ENCODE results near the gene SAT1.

The SAT1 gene

DNA sequence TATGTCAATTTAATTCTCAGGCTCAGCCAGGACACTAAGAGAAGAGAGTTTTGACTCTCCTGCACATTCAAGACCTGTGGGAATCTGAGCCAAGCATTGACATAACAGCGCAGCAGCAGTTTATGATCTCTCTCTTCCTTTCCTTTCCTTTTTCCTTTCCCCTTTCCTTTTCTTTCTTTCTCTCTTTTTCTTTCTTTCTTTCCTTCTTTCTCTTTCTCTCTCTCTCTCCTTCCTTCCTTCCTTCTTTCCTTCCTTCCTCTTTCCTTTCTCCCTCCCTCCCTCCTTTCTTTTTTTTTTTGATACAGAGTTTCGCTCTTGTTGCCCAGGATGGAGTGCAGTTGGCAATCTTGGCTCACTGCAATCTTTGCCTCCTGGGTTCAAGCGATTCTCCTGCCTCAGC, 21.6 kb downstream of the SAT1 start:
- DNase-seq (ENCODE audit: insufficient read length, low spot score): no peak
- FAIRE-seq: no peak

DNA sequence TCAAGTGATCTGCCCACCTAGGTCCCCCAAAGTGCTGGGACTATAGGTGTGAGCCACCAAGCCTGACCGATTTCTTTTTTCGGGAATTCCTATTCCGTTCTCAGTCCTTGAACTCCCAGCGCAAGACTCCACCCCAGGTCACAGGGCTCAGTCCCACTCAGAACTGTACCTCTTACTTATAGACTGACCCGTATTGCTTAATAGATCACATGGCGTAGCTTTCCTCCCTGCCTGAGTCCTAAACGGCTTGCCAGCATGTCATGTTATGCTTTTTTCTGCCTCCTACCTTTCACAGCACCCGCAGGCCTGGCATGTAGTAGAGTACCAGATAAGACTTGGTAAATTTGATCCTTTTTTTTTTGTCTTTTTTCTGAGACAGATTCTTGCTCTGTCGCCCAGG, 22.4 kb downstream of the SAT1 start:
- FAIRE-seq: peak; percentile 64

DNA sequence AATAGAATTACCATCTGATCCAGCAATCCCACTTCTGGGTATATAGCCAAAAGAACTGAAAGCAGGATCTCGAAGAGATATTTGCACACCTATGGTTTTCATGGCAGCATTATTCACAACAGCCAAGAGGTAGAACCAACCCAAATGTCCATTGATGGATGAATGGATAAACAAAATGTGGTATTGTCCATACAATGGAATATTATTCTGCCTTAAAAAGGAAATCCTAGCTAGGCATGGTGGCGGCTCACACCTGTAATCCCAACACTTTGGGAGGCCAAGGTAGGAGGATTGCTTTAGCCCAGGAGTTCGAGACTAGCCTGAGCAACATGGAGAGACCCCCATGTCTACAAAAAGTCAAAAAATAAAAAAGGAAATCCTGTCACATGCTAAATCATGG, 27.3 kb downstream of the SAT1 start:
- DNase-seq (ENCODE audit: insufficient read length, low spot score) (no peak), FAIRE-seq (no peak)

More for the DNA sequence above, 22.4 kb downstream of the SAT1 start:
- DNase-seq (ENCODE audit: insufficient read length, low spot score): no peak

DNA sequence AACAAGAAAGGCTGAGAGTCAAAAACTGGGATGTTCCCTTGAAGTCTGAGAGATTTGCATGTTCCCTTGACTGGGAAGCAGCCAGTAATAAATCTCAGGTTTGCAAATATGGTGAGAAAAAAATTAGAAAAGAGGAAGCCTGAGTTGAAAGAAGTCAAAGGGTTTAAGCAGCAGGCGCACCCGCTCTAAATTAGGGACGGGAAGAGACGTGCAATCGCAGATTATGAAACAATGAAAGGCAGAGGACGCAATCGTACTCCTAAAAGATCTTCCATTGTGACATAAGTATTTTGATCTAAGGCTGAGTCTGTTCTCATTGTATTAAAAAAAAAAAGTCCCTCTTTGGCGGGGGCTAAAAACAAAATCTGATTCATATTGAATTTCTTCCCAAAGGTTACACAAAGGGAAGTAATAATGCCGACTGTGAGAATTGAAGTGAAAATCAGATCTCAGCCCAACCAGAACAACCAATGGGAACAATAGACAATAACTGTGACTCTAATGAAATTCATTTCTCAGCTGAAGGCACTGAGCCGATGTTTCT, 28.2 kb downstream of the SAT1 start:
- FAIRE-seq: no peak
- DNase-seq (ENCODE audit: insufficient read length, low spot score): no peak

DNA sequence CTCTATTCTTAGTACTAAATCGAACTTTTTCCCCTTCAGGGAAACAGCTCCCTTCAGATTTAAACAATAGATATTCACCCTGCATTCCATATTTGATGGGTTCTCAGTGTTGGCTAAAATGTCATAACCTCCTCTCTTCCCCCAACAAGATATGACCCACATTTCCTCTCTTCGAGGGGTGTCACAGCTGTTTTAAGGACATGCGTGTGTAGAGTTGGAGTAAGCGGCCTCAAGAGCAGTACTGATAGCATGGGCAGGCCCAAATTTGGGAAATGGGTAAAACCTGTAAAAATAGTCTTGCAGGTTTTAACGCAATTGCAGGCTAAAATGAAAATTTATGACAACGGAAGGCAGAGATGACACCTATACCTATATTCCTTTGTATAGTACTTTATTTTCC, 28.7 kb downstream of the SAT1 start:
- no peak for DNase-seq (ENCODE audit: insufficient read length, low spot score)
- FAIRE-seq: no peak

DNA sequence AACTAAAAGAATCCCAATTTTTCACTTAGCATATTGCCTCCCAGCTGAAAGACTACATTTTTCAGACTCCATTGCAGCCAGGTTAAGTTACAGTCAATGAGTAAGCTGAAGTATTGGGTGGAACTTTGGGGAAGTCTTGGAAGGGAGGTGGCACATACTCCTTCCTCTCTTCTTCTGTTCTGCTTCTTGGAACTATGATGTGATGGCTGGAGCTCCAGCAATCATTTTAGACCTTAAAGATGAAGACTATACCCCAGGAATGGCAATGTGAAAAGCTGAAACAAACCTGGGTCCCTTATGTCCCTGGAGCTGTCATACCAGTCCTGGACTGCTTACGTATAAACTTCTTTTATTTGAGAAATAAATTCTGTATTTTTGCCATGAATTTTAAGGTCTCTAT, 30.8 kb downstream of the SAT1 start:
- DNase-seq (ENCODE audit: insufficient read length, low spot score): no peak
- no peak for FAIRE-seq

DNA sequence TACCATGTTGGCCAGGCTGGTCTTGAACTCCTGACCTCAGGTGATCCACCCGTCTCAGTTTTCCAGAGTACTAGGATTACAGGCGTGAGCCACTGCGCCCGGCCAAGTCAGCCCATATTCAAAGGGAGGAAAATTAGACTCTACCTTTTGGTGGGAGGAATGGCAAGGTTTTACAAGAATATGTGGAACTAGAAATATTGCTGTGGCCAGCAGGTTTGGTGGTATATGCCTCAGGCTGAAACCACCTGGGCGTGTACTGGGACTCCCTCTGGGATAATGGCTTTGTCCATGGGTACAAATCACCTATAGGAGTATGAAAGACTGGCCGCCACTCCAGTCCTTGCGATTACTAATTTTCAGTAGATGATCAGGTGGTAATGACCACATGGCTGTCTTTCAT, 32.4 kb downstream of the SAT1 start:
- FAIRE-seq: peak; percentile 26
- no peak for DNase-seq (ENCODE audit: insufficient read length, low spot score)

DNA sequence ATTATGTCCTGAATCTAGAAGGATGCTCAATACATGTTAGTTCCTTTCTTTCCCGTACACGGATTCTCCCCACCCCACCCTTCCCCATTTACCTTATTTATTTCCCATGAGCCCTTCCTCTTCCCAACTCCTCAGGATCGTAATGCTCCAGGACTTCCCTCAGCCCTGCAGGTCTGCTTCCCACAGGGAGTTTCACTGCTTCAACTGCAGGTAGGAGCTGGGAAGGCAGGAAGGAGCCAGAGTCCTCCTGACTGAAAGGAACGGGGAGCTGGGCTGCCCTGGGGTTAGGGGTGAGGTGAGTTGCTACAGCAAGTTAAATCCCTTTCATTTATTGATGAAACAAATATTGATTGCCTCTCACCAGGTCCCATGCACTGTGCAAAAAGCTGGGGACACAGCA, 33.2 kb downstream of the SAT1 start:
- FAIRE-seq (peak; percentile 20), DNase-seq (ENCODE audit: insufficient read length, low spot score) (no peak)

DNA sequence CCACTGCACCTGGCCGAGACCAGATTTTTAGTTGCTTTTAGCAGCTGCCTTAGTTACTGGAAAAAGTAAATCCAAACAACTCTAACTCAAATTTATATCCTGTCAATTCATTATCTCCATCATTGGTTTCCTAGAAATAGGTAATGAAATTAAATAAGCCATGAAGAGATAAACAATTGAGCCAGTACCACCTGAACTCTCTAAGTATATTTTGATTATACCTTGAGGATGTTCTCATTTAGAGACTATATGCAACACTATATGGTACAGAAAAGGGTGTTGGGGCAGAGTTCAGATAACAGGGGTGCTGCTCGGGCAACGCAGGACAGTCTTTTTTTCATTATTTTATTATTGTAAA, 35.0 kb downstream of the SAT1 start:
- DNase-seq (ENCODE audit: insufficient read length, low spot score) (no peak), FAIRE-seq (no peak)

DNA sequence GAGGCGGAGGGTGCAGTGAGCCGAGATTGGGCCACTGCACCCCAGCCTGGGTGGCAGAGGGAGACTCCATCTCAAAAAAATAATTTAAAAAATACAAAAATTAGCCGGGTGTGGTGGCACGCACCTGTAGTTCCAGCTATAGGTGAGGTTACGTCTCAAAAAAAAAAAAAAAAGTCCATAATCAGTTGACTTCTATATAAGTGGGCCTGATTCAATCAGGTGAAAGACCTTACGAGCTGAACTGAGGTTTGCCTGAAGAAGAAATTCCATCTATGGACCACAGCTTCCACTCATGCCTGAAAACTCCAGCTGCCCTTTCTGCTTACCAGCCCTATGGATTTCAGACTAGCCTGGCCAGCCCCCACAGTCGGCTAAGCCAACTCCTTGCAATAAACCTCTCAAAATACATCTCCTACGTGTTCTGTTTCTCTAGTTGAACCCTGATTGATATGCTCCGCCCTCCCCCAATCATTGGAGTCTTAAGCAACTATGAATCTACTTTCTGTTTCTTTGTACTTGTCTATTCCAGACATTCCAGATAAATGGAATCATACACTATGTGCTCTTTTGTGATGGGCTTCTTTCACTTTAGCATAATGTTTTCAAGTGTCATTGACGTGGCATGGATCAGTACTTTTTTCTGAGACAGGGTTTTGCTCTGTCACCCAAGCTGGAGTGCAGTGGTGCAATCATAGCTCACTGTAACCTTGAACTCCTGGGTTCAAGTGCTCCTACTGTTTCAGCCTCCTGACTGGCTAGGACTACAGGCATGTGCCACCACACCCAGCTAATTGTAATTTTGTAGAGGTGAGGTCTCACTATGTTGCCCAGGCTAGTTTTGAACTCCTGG, 36.6 kb downstream of the SAT1 start:
- peak; percentile 33 for FAIRE-seq
- DNase-seq (ENCODE audit: insufficient read length, low spot score): no peak

DNA sequence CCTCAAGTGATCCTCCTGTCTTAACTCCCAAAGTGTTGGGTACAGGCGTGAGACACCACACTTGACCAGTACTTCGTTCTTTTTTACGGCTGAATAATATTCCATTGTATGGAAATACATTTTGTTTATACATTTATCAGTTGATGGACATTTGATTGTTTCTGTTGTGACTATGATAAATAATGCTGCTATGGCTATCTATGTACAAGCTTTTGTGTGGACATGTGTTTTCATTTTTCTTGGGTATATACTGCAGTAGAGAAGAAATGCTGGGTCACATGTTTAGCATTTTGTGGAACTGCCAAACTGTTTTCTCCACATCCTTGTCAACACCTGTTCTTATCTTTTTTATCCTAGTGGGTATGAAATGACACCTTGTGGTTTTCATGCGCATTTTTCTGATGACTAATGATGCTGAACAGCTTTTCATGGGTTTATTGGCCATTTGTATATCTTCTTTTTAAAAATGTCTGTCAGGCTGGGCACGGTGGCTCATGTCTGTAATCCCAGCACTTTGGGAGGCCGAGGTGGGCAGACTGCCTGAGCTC, 37.3 kb downstream of the SAT1 start:
- DNase-seq (ENCODE audit: insufficient read length, low spot score) (peak; percentile 29), FAIRE-seq (peak; percentile 76)

DNA sequence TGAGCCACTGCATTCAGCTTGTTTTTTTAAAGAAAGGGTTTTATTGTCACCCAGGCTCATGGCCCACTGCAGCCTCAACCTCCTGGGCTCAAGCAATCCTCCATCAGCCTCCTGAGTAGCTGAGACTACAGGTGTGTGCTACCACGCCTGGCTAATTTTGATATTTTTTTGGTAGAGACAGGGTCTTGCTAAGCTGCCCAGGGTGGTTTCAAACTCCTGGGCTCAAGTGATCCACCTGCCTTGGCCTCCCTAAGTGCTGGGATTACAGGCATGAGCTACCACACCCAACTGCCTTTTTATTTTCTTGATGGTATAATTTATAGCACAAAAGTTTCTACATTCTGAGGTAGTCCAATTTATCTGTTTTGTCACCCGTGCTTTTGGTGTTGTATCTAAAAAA, 38.9 kb downstream of the SAT1 start:
- DNase-seq (ENCODE audit: insufficient read length, low spot score) (no peak), FAIRE-seq (no peak)

DNA sequence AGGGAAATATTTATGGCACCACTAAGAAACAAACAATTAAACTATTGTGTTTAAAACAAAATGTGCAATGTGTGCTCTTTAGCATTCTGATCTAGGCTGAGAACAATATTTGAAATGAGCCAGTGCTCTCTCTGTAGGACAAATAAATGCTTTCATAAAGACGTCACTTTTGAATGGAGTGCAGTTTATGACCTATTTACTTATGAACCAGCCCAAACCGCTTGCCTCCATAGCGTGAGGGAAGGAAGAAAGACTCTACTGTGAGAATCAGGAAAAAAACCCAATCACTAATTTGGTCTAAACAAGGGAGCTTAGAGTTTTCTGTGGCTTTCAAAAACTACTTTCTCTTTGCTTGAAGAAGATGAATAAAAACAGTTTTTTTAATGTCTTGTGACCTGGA, 39.4 kb downstream of the SAT1 start:
- DNase-seq (ENCODE audit: insufficient read length, low spot score) (no peak), FAIRE-seq (no peak)

DNA sequence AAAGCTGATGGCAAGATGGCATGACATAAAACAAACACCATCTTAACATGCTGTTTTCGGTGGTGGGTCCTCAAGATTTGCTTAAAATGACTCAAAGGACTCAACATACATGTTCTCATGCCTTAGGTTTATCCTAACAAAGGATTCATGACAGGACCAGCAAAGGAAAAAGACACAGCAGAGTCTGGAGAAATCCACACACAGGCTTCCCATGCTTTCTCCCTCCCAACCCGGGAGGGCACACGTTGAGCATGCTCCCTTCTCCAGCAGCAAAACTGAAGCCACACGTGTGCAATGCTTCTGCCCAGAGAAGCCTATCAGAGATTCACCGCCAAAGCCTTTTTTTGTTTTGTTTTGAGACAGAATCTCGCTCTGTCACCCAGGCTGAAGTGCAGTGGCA, 39.9 kb downstream of the SAT1 start:
- DNase-seq (ENCODE audit: insufficient read length, low spot score) (no peak), FAIRE-seq (no peak)

DNA sequence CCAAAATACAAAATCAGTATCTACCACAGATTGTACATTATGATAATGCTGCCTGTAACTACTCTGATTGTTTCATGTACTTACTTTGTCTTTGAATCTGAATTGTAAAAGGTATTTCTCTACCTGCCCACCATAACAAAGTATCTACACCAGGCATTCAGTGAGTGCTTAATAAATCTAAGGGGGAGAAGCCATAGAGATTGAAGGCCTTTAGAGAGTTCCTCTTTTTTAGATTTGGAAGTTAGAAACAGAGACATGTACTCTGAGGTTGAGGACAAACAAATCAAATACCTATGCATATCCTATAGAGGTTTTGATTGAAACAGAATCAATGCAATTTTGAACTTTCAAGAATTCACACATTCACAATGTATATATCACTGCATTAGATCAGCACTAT, 42.7 kb downstream of the SAT1 start:
- no peak for DNase-seq (ENCODE audit: insufficient read length, low spot score)
- peak; percentile 28 for FAIRE-seq

DNA sequence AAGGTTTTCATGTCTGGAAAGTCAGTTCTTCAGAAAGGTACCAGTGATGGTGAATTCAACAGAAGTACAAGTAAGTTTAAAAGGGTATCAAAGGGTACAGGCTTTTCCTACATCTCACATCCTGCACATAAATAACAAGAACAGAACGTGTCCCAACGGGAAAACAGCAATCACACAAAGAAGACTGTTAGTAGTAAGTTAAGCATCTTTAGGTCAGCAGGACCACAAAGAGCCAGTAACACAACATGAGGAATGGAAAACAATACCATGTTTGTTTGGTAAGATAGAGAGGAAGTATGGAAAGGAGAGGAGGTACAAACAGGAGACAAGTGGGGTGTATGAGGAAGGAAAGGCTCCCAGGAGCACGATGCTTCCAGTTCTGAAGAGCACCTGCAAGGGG, 43.2 kb downstream of the SAT1 start:
- peak; percentile 20 for FAIRE-seq
- no peak for DNase-seq (ENCODE audit: insufficient read length, low spot score)

DNA sequence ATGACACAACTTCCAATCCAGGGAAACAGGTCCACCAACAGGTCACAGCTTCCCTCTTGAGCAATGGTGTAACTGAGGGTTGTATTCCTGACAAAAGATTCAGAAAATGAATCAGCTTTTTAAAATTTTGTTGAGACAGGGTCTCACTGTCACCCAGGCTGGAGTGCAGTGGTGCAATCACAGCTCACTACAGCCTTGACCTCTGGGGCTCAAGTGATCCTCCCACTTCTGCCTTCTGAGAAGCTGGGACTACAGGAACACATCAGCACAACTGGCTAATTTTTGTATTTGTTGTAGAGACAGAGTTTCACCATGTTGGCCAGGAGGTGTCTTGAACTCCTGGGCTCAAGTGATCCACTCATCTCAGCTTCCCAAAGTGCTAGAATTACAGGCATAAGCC, 43.7 kb downstream of the SAT1 start:
- no peak for DNase-seq (ENCODE audit: insufficient read length, low spot score)
- FAIRE-seq: peak; percentile 58

DNA sequence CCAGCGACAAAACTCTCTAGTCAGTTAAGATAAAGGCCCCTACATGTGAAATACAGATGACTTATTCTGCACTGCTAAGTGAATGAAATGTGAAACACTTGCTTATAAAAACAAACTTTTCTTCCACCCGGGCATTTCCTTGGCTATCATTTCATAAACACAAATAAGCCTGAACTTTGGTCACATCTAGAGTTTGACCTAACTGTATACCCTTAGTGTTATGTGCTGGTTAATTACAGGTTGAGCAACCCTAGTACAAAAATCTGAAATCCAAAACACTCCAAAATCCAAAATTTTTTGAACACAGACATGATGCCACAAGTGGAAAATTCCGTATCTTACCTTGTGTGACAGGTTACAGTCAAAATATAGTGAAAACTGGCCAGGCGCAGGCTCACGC, 45.9 kb downstream of the SAT1 start:
- no peak for FAIRE-seq
- no peak for DNase-seq (ENCODE audit: insufficient read length, low spot score)

DNA sequence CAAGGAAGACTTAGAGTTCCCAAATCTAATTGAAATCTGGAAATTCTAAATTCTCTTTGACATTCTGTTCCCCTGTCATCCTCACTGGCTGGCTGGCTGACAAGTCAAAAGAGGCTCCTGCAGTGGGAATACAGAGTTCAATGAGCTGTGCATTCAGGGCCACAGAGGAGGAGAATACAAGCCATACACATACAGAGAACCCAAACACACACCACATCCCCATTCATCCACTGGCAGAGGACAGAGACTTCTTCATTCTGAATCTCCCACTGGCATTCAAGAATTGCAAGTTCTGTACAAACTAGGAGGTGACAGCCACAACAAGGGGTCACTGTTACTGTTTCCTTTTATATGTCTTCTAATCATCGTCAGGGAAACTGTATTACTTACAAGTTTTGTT, 49.7 kb downstream of the SAT1 start:
- DNase-seq (ENCODE audit: insufficient read length, low spot score) (no peak), FAIRE-seq (no peak)

Measured in HTR-8/SVneo (cell line).